Measurements from ENCODE around the gene HOXB1. TPM values are rescaled to one million over a fixed set of nuclear protein-coding genes. Genes with fewer than 3 reads are reported as not detected.

The HOXB1 gene
- total and polyA plus RNA-seq, 2 donors (not counting 3 experiments of a cell fraction or from before 2014, with no cell fraction given) = not detected

GRCh38 chr17:48500435-48501426 is 30.1 kb downstream of the HOXB1 start:
- no peak overlapping the region for H2AFZ ChIP-seq (ENCODE audit: low read depth, low read length)
- no peaks in the 10 kb centered on the region for H3K79me2 ChIP-seq (ENCODE audit: control insufficient read depth, insufficient read depth, low read length)
- intact Hi-C loops (cut with micrococcal nuclease) (no loop called here), dilution Hi-C loops (cut with MboI; ENCODE audit: extremely low pct_ligation_motif_present, low sequenced_read_pairs) (no loop called here)
- no peaks in the 10 kb centered on the region for H3K36me3 ChIP-seq (ENCODE audit: control insufficient read depth in 2 of 2, extremely low read depth in 1 of 2, insufficient read depth in 2 of 2, low read length in 2 of 2)
- CTCF ChIA-PET = interaction anchor here (1.0 to 1.9 kb wide), 7 partner anchors 9 to 165 kb away, joined by 3 to 12 read pairs (median 4); no protein-coding TSS in a partner anchor
- no peaks in the 10 kb centered on the region for H4K20me1 ChIP-seq (replicated peaks; ENCODE audit: control insufficient read depth, extremely low read depth, insufficient read depth, low read length)
- H3K9me3 ChIP-seq (replicated peaks; ENCODE audit: control insufficient read depth, insufficient read depth, low read length) = no peaks in the 10 kb centered on the region
- DNase-seq (ENCODE audit: low read depth, low spot score) (no peak), FAIRE-seq (peak; percentile 15)
- BruUV-seq (replicated peaks) = no TSS peak
- H3K27ac ChIP-seq (ENCODE audit: insufficient read depth, low read depth, low read length) = no peak overlapping the region
- POLR2A ChIA-PET = no interaction called here
- H3K4me3 ChIP-seq (replicated peaks in 1 of 3; ENCODE audit: insufficient read depth in 1 of 3, low read depth in 1 of 3, low read length in 3 of 3) = no peak overlapping the region
- H3K4me2 ChIP-seq (ENCODE audit: insufficient read depth, low read length) = no peak overlapping the region
- TF ChIP-seq POLR2AphosphoS5 (IDR thresholded peaks at IDR 0.05; ENCODE audit: insufficient read depth, low read depth, low read length) (no peak), EZH2 (IDR thresholded peaks at IDR 0.05; ENCODE audit: borderline replicate concordance, low read depth, low read length, severe bottlenecking) (no peak), FOS (IDR thresholded peaks at IDR 0.05; ENCODE audit: borderline replicate concordance, insufficient read depth, low read length) (no peak), MAX (IDR thresholded peaks at IDR 0.05; ENCODE audit: insufficient read depth, insufficient read length) (no peak), MYC (IDR thresholded peaks at IDR 0.05; ENCODE audit: low read depth, low read length) (no peak), JUN (IDR thresholded peaks at IDR 0.05; ENCODE audit: borderline replicate concordance, insufficient read depth, insufficient read length, low read depth) (no peak), POLR2A (IDR thresholded peaks at IDR 0.05; ENCODE audit: low read depth, low read length) (no peak), GATA2 (IDR thresholded peaks at IDR 0.05; ENCODE audit: insufficient read depth, insufficient read length, low read depth, low read length) (no peak), CTCF (IDR thresholded peaks at IDR 0.05; ENCODE audit: extremely low read depth in 1 of 2, insufficient read depth in 1 of 2, low read depth in 1 of 2, low read length in 2 of 2) (no peak)
- H3K4me1 ChIP-seq (ENCODE audit: control insufficient read depth, extremely low read depth, insufficient read depth, low read length) = peaks cover 2% of the 10 kb centered on the region
- H3K27me3 ChIP-seq (ENCODE audit: control insufficient read depth in 2 of 2, insufficient read depth in 2 of 2, low read length in 2 of 2) = peaks cover 3 to 10% of the 10 kb centered on the region in 2 experiments
- no peak overlapping the region for H3K9ac ChIP-seq (replicated peaks; ENCODE audit: extremely low read depth, insufficient read depth, low read length)
- H3K9me1 ChIP-seq (replicated peaks; ENCODE audit: control insufficient read depth, extremely low read depth, insufficient read depth, low read length) = no peaks in the 10 kb centered on the region
